ENCODE results near the gene NPAT.
"Not testable (repeated sequence)": the region's sequence is repeated elsewhere in the genome, so short reads cannot be mapped to it uniquely, and the experiment has no call there.

NPAT gene

DNA sequence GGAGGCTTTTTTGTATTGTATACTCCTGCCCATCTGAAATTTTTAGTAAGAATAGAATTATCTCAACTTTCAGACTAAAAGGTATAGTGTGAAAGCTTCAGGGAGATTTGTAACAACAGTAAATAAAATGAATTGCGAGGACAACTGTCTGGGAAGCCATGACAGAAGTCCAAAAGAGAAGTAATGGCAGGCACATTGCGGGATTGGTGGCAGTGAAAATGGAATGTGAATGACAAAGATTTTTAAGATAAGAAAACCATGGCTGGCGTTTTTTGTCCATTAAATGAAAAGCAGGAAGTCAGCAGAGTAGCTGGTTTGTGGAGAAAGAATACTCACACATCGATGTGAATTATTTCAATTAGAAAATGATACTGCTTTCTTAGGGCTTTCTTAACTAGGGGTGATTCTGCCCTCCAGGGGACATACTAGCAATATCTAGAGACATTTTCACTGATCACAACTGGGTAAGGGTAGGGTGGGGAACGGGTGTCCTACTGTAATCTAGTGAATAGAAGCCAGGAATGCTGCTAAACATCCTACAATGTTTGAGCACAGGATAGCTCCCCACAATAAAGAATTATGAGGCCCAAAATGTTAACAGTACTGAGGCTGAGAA, 1.6 kb downstream of the NPAT start:
- DNase-seq (ENCODE audit: low read depth in 1 of 2, low spot score in 1 of 2): no peak

DNA sequence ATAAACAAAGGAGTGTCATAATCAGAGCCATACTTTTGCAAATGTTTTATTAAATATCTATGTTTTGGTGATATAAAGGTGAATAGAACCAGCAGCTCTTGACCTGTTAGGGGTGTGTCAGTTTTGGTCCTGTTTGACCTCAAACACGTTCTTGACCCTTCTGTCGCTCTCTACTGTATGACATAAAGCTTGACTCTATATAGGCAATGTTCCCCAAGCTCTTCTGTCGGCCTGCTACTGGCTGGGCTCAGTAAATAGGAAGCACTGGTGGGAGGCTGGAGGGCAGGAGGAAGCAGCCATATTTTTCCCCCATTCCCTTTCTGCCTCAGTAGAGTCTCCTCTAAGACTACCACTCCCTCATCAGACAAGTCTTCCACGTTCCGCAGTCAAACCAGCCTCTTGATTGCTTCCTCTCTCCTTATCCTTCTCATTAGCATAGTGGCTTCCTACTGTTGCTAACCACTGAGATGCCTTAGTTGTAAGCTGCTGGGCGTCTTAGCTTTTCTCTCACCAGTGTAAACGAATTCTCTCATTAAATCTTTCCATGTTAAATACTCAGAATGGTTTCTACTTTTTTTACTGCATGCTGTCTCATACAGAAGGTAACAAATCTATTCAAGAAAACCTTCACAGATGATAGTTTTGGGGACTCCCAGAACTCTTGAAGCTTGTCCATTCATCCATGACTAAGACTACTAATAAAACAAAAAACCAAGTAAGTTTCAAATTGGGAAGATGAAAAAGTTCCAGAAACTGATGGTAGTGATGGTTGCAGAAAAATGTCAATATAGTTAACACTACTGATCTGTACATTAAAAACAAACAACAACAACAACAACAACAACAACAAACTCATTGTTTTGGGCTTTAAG, 3.3 kb downstream of the NPAT start:
- no peak for DNase-seq (ENCODE audit: low read depth in 1 of 2, low spot score in 1 of 2)

- no peak for DNase-seq (ENCODE audit: low read depth in 1 of 2, low spot score in 1 of 2)
Measured at GRCh38 chr11:108218455-108218854, 4.0 kb downstream of the NPAT start.

DNA sequence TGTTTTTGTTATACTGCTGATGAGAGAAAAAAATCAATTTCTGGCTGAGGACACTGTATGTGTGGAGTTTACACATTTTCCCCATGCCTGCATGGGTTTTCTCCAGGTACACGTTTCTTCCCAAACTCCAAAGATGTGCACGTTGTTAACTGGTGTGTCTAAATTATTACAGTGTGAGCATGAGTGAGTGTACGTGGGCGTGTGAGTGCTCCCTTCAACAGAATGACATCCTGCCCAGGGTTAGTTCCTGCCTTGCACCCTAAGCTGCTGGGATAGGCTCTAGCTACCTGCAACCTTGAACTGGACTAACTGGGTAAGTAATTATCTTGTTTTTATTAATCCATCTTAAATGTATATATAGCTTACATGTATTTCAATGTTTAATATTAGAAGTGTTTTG, 5.5 kb downstream of the NPAT start:
- DNase-seq (ENCODE audit: low read depth in 1 of 2, low spot score in 1 of 2): no peak

GRCh38 chr11:108213784-108214183, 8.7 kb downstream of the NPAT start:
- no peak for DNase-seq (ENCODE audit: low read depth in 1 of 2, low spot score in 1 of 2)

DNA sequence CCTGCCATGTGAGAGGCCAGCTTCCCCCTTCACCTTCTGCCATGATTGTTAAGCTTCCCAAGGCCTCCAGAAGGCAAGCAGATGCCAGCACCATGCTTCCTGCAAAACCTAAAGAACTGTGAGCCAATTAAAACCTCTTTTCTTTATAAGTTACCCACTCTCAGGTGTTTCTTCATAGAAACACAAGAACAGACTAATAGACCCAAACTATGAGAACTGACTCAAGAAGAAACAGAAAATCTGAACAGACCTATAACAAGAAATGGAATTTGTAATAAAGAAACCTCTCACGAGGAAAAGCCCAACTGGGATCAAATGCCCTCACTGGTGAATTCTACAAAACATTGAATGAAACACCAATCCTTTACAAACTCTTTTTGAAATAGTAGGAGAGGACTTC, 12.0 kb downstream of the NPAT start:
- DNase-seq (ENCODE audit: low read depth in 1 of 2, low spot score in 1 of 2): no peak

GRCh38 chr11:108207683-108208060, 14.8 kb downstream of the NPAT start:
- DNase-seq (ENCODE audit: low read depth in 1 of 2, low spot score in 1 of 2): no peak

DNA sequence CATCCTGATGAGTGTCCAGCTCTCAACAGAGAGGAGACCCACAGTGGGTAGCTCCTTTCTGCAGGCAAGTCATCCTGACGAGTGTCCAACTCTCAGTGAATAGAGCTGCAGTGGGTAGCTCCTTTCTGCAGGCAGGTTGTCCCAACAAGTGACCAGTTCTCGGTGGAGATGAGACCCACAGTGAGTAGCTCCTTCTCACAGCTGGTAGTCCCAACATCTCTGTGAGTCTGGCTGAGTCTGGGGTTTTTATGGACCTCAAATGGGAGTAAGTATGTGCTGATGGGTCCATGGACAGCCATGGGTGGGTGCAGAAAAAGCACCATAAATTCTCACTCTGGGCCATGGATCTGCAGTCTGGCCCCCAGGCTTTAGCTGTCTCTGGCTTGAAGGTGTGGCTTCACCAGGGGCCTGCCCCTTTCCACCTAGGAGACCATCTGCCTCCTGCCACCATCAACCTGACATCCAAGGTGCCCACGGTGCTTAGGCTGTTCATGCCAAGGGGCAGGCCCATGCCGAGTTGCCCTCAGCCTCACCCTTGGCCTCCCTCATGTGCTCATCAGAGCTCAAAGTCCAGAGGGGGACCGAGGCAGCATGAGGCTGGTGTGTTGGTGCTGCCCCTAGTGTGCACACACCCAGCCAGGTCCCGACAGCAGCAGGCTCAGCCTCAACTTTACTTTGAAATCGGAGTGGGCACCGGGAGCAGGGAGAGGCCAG, 15.3 kb downstream of the NPAT start:
- DNase-seq (ENCODE audit: low read depth in 1 of 2, low spot score in 1 of 2): no peak

DNA sequence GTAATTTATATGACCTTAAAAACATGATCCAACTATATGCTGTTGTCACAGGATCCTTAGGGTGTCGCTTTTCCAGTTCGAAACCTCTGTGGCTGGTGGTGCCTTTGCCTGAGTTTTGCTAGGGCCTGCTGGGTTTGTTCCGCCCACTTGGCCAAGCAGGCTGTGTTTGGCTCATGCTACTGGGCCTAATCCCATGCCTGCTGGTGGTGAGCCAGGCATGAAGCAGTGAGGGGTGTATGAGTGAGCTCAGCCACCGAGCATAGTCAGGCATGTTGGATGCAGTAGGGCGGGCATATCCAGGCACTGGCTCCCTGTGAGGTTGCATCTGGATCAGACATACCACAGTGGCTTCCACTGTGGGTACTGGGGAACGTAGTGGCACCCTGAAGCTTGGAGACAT, 16.3 kb downstream of the NPAT start:
- no peak for DNase-seq (ENCODE audit: low read depth in 1 of 2, low spot score in 1 of 2)

DNA sequence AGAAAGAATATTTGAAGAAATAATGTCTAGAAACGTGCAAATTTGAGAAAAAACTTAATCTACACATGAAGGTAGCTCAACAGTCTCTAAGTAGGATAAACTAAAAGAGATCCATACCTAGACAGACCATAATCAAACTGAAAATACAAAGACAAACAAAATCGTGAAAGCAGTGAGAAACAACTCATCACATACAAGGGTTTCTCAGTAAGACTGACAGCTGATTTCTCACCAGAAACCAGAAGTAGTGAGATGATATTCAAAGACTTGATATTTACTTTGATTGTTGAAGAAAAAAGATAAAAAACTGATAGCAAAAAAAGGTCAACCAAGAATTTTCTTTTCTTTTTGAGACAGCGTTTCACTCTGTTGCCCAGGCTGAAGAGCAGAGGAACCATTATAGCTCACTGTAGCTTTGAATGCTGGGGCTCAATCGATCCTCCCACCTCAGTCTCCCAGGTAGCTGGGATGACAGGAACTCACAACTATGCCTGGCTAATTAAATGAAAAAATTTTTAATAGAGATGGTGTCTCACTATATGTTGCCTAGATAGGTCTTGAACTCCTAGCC, 17.4 kb downstream of the NPAT start:
- no peak for DNase-seq (ENCODE audit: low read depth in 1 of 2, low spot score in 1 of 2)

DNA sequence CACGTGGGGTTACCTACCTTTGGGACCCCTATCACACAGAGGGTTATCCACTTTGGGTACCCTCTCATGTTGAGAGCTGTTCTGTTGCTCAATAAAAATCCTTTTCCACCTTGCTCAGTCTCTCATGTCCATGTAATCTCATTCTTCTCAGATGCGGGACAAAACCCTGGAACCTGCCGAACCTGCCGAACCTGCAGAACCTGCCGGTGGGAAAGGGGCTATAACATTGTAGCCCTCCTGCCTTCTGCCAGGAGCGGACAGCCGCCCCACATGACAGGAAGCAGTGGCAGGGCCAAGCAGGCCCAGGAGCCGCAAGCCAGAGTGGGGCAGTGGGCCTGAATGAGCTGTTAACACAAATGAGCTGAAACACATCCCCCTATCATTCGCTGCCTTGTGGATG, 18.1 kb downstream of the NPAT start:
- no peak for DNase-seq (ENCODE audit: low read depth in 1 of 2, low spot score in 1 of 2)

GRCh38 chr11:108203075-108203474, 19.4 kb downstream of the NPAT start:
- DNase-seq (ENCODE audit: low read depth in 1 of 2, low spot score in 1 of 2): no peak

GRCh38 chr11:108199446-108200321, 22.8 kb downstream of the NPAT start:
- peak in 1 of 2 donors; percentile 44 for DNase-seq (ENCODE audit: low read depth in 1 of 2, low spot score in 1 of 2)

GRCh38 chr11:108198833-108199232, 23.6 kb downstream of the NPAT start:
- DNase-seq (ENCODE audit: low read depth in 1 of 2, low spot score in 1 of 2): no peak

- no peak for DNase-seq (ENCODE audit: low read depth in 1 of 2, low spot score in 1 of 2)
Measured at GRCh38 chr11:108197351-108197750, 25.1 kb downstream of the NPAT start.

- no peak for DNase-seq (ENCODE audit: low read depth in 1 of 2, low spot score in 1 of 2)
Measured at GRCh38 chr11:108196901-108197300, 25.5 kb downstream of the NPAT start.

GRCh38 chr11:108193725-108194124, 28.7 kb downstream of the NPAT start:
- no peak for DNase-seq (ENCODE audit: low read depth in 1 of 2, low spot score in 1 of 2)

DNA sequence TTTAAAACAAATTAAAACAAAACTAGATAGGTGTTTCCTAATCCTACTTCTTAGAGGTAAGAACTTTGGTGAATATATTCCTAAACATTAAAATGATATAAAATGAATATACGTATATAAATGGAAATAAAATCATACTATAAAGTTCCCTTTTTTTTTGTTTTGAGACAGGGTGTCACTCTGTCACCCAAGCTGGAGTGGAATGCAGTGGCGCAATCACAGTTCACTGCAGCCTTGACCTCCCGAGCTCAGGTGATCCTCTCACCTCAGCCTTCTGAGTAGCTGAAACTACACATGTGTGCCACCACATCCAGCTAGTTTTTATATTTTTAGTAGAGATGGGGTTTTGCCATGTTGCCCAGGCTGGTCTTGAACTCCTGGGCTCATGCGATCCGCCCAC, 44.9 kb downstream of the NPAT start:
- no peak for DNase-seq (ENCODE audit: low read depth in 1 of 2, low spot score in 1 of 2)

DNA sequence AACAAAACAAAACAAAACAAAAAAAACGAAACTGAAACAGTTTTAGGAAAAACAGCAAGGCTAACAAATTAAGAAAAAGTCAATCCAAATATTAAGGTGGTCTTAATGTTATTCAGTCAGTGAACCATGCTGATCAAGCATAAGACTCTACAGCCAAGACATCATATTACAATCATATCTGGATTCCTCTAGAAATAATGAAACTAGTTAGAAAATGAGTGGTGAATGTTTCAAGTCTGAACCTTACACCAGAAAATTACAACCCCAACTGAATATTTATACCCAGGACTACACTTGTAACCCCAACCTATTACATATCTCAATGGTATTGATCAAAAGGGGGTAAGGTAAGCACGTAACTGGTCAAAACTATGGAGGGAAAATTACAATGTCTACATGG, 52.3 kb downstream of the NPAT start:
- no peak for DNase-seq (ENCODE audit: low read depth in 1 of 2, low spot score in 1 of 2)

DNA sequence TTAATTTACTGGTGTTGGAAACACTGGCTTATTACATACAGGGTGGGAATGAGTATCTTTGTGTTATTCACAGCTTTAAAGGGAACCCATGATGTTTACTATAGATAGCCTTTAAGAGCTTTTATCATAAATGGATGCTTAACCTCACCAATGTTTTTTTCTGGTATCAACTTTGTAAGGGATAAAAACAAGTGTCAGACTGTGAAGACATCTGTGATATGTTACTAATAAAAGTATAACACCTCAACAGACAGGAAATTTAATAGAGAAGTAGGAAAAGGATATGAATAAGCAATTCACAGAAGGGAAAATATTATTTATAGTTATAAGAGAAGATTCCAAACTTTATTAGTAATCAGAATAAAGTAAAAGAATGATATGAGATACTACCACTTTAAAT, 54.8 kb downstream of the NPAT start:
- DNase-seq (ENCODE audit: low read depth in 1 of 2, low spot score in 1 of 2): no peak

DNA sequence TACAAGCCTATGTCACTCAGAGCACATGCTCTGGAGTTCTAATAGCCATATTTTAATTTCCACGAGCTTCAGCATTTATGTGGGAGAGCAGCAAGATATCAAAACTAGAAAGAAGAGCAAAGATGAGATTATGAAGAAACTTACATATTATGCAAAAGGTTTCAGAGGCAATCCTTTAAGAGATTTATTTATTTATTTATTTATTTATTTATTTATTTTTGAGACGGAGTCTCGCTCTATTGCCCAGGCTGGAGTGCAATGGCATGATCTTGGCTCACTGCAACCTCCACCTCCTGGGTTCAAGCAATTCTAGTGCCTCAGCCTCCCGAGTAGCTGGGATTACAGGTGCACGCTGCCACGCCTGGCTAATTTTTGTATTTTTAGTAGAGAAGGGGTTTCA, 59.6 kb downstream of the NPAT start:
- DNase-seq (ENCODE audit: low read depth in 1 of 2, low spot score in 1 of 2): not testable (repeated sequence)
